ENCODE measurements around the gene MKI67. TPM values are rescaled to one million over a fixed set of nuclear protein-coding genes. Genes with fewer than 3 reads are reported as not detected.

Gene MKI67
- polyA plus RNA-seq, 1 of the 3 experiments (the other 2 are of a cell fraction) = 7.5 TPM

Other genes with a start within 250 kb of the MKI67 start
- 0.08 and 0.25 TPM in 2 replicates for gene CLRN3, start 233.5 kb downstream of the MKI67 start, polyA plus RNA-seq (2012; rRNA removed)
- gene PTPRE, start 219.3 kb downstream of the MKI67 start, polyA plus RNA-seq (2012; rRNA removed) = 6.2 and 11.8 TPM in 2 replicates